HEK293 (cell line): ENCODE data around the gene LINGO1.

Experiments
- CTCF ChIA-PET: fragments of 350-600 bp; formaldehyde crosslinking; extraction: SDS; loops from one replicate; lab custom pipeline; 2021; ENCODE audit warnings: antibody characterized with exemption; lab: Yijun Ruan, JAX
- POLR2A ChIA-PET: fragments of 300-600 bp; formaldehyde crosslinking; extraction: SDS; loops from one replicate; lab custom pipeline; 2020; ENCODE audit warnings: antibody characterized with exemption, inconsistent platforms; lab: Yijun Ruan, JAX
- H3K27ac ChIP-seq: fragments of 200-500 bp; sonication (Bioruptor generic); 2 replicates; pipeline ENCODE4 v1.5.1; 2014; ENCODE audit warnings: low read depth, low read length, control low read depth, inconsistent platforms; ENCODE audit errors: extremely low read depth
- H3K36me3 ChIP-seq, 2 experiments: fragments of 200-500 bp in 1 of 2; sonication (Bioruptor generic) in 1 of 2; 1 replicate in 1 of 2; 2 replicates in 1 of 2; pipeline ENCODE4 v1.5.1; 2014 to 2017; ENCODE audit warnings: inconsistent platforms in 2 of 2, low read length in 2 of 2; ENCODE audit not compliant: control insufficient read depth in 2 of 2, insufficient read depth in 1 of 2
- H3K4me1 ChIP-seq: fragments of 200-500 bp; sonication (Bioruptor generic); 2 replicates; pipeline ENCODE4 v1.5.1; 2014; ENCODE audit warnings: mild to moderate bottlenecking, low read length, inconsistent platforms; ENCODE audit not compliant: control insufficient read depth, insufficient read depth
- H3K4me3 ChIP-seq: 2 replicates; pipeline ENCODE4 v1.5.1; 2011; ENCODE audit warnings: low read depth, mild to moderate bottlenecking, control low read depth, low read length, moderate library complexity
- H3K9me3 ChIP-seq: fragments of 200-500 bp; sonication (Bioruptor generic); 2 replicates; pipeline ENCODE4 v1.5.1; 2014; ENCODE audit warnings: low read depth, low read length, inconsistent platforms; ENCODE audit not compliant: control insufficient read depth, insufficient read depth
- ZBTB44 ChIP-seq: fragments of 450-650 bp; IDR thresholded peaks from 2 replicates; pipeline ENCODE4 v1.5.1; 2018; ENCODE audit warnings: missing biosample characterization, mild to moderate bottlenecking, missing genetic modification characterization
- ZNF19 ChIP-seq: fragments of 450-650 bp; formaldehyde crosslinking; IDR thresholded peaks from 2 replicates; pipeline ENCODE4; 2016; ENCODE audit warnings: missing biosample characterization, missing genetic modification characterization, low read depth
- ZNF529 ChIP-seq: fragments of 450-650 bp; formaldehyde crosslinking; IDR thresholded peaks from 2 replicates; pipeline ENCODE4 v1.5.1; 2017; ENCODE audit warnings: missing genetic modification characterization, missing biosample characterization; ENCODE audit not compliant: insufficient replicate concordance
- ZNF621 ChIP-seq: fragments of 450-650 bp; formaldehyde crosslinking; IDR thresholded peaks from 2 replicates; pipeline ENCODE4 v1.5.1; 2017; ENCODE audit warnings: missing biosample characterization, missing genetic modification characterization
- TF ChIP-seq, protein P1 (sequence below): fragments of 450-650 bp; formaldehyde crosslinking; IDR thresholded peaks from 2 replicates; pipeline ENCODE4 v1.5.1; 2017; ENCODE audit warnings: missing biosample characterization, missing genetic modification characterization

LINGO1 gene

DNA sequence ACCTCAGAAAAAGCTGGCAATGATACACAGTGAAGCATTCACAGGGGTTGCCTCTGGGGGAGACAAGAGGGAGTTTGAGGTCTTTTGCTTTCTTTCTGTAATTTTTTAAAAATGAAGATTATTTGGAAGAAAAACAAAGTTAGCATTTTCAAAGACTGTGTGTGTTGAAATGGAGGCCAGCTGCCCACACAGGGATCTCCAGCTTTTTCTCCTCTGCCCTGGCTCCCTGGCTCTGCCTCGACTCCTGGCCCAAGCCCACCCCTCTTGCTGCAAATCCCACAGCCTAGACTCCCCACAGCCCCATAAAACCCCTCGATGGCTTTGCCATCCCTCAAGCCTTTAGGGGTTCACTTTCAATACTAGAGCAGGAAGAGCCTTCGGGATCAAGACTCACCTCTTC is 68.4 kb downstream of the LINGO1 start:
- POLR2A ChIA-PET: interaction anchor here (0.7 kb wide), 1 partner anchor 1660 kb away, joined by 3 read pairs; the partner anchor contains the start of gene FBXO22

GRCh38 chr15:77563623-77564156 is 69.0 kb downstream of the LINGO1 start:
- TF ChIP-seq, protein P1, sequence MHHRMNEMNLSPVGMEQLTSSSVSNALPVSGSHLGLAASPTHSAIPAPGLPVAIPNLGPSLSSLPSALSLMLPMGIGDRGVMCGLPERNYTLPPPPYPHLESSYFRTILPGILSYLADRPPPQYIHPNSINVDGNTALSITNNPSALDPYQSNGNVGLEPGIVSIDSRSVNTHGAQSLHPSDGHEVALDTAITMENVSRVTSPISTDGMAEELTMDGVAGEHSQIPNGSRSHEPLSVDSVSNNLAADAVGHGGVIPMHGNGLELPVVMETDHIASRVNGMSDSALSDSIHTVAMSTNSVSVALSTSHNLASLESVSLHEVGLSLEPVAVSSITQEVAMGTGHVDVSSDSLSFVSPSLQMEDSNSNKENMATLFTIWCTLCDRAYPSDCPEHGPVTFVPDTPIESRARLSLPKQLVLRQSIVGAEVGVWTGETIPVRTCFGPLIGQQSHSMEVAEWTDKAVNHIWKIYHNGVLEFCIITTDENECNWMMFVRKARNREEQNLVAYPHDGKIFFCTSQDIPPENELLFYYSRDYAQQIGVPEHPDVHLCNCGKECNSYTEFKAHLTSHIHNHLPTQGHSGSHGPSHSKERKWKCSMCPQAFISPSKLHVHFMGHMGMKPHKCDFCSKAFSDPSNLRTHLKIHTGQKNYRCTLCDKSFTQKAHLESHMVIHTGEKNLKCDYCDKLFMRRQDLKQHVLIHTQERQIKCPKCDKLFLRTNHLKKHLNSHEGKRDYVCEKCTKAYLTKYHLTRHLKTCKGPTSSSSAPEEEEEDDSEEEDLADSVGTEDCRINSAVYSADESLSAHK (tag by site-specific recombination): no peak

More for the DNA sequence above, 68.4 kb downstream of the LINGO1 start:
- TF ChIP-seq ZBTB44: no peak
- TF ChIP-seq ZNF19 (tag by site-specific recombination): no peak
- TF ChIP-seq ZNF621 (tag by site-specific recombination): no peak
- TF ChIP-seq ZNF529 (tag by site-specific recombination): no peak
- CTCF ChIA-PET: interaction anchor here (1.9 kb wide), 1 partner anchor 21 kb away, joined by 6 read pairs; no protein-coding TSS in a partner anchor
- Histone ChIP-seq H3K36me3 (no peaks in the 10 kb centered on the region), H3K27ac (no peak overlapping the region), H3K4me1 (no peaks in the 10 kb centered on the region), H3K4me3 (no peak overlapping the region), H3K9me3 (no peaks in the 10 kb centered on the region)

More at GRCh38 chr15:77563623-77564156, 69.0 kb downstream of the LINGO1 start:
- H3K4me1 ChIP-seq: no peaks in the 10 kb centered on the region
- ChIA-PET CTCF (interaction anchor here (0.6 to 1.9 kb wide), 4 partner anchors 21 to 70 kb away, joined by 3 to 6 read pairs (median 3); no protein-coding TSS in a partner anchor), POLR2A (interaction anchor here (0.7 kb wide), 1 partner anchor 1660 kb away, joined by 3 read pairs; the partner anchor contains the start of gene FBXO22)
- H3K9me3 ChIP-seq: no peaks in the 10 kb centered on the region
- H3K27ac ChIP-seq: no peak overlapping the region
- H3K4me3 ChIP-seq: no peak overlapping the region
- no peaks in the 10 kb centered on the region for H3K36me3 ChIP-seq
